ENCODE data around the gene CMTM4.
"Not testable (repeated sequence)": the region's sequence is repeated elsewhere in the genome, so short reads cannot be mapped to it uniquely, and the experiment has no call there.

CMTM4 gene

GRCh38 chr16:66673691-66674090 is 22.9 kb downstream of the CMTM4 start:
- CTCF ChIA-PET = interaction anchor here (1.2 to 4.0 kb wide), 4 partner anchors 11 to 23 kb away, joined by 4 to 25 read pairs (median 7); no protein-coding TSS in a partner anchor
- POLR2A ChIA-PET = interaction anchor here (0.7 kb wide), 1 partner anchor 123 kb away, joined by 3 read pairs; no protein-coding TSS in a partner anchor
- no peak for DNase-seq (ENCODE audit: low read depth, low spot score)

GRCh38 chr16:66670691-66671388 is 25.7 kb downstream of the CMTM4 start:
- DNase-seq (ENCODE audit: low read depth, low spot score) = no peak
- CTCF ChIA-PET = interaction anchor here (0.9 to 2.4 kb wide), 5 partner anchors 8 to 57 kb away, joined by 3 to 14 read pairs (median 4); partner anchors contain the start of gene CMTM4
- TF ChIP-seq CTCF (IDR thresholded peaks at IDR 0.05; ENCODE audit: insufficient read depth, low read length, missing control alignments) = no peak
- POLR2A ChIA-PET = no interaction called here
- H3K4me3 ChIP-seq (ENCODE audit: low read depth, low read length) = no peak overlapping the region

More at GRCh38 chr16:66673691-66674090, 22.9 kb downstream of the CMTM4 start:
- no peak for TF ChIP-seq CTCF (IDR thresholded peaks at IDR 0.05; ENCODE audit: insufficient read depth, low read length, missing control alignments)
- H3K4me3 ChIP-seq (ENCODE audit: low read depth, low read length) = no peak overlapping the region

GRCh38 chr16:66668777-66669444 is 27.6 kb downstream of the CMTM4 start:
- no peak for DNase-seq (ENCODE audit: low read depth, low spot score)
- POLR2A ChIA-PET = interaction anchor here (0.7 to 1.3 kb wide), 2 partner anchors 8 to 1144 kb away, joined by 3 to 4 read pairs; no protein-coding TSS in a partner anchor
- H3K4me3 ChIP-seq (ENCODE audit: low read depth, low read length) = no peak overlapping the region
- TF ChIP-seq CTCF (IDR thresholded peaks at IDR 0.05; ENCODE audit: insufficient read depth, low read length, missing control alignments) = no peak
- CTCF ChIA-PET = interaction anchor here (0.7 to 4.7 kb wide), 4 partner anchors 10 to 18 kb away, joined by 3 to 31 read pairs (median 9); no protein-coding TSS in a partner anchor

- ChIA-PET CTCF (interaction anchor here (0.7 to 4.7 kb wide), 7 partner anchors 9 to 70 kb away, joined by 3 to 31 read pairs (median 4); no protein-coding TSS in a partner anchor), POLR2A (interaction anchor here (0.6 kb wide), 1 partner anchor 163 kb away, joined by 4 read pairs; the partner anchor contains the start of gene NAE1)
- no peak overlapping the region for H3K4me3 ChIP-seq (ENCODE audit: low read depth, low read length)
- no peak for TF ChIP-seq CTCF (IDR thresholded peaks at IDR 0.05; ENCODE audit: insufficient read depth, low read length, missing control alignments)
- no peak for DNase-seq (ENCODE audit: low read depth, low spot score)
These were observed 28.6 kb downstream of the CMTM4 start for GRCh38 chr16:66667944-66668343.

- CTCF ChIA-PET = interaction anchor here (0.7 to 6.5 kb wide), 32 partner anchors 9 to 257 kb away, joined by 3 to 146 read pairs (median 6); partner anchors contain the start of genes CMTM4, DYNC1LI2 and NAE1
- no peak overlapping the region for H3K4me3 ChIP-seq (ENCODE audit: low read depth, low read length)
- POLR2A ChIA-PET = interaction anchor here (0.6 to 1.5 kb wide), 2 partner anchors 78 to 79 kb away, joined by 3 read pairs; no protein-coding TSS in a partner anchor
- TF ChIP-seq CTCF (IDR thresholded peaks at IDR 0.05; ENCODE audit: insufficient read depth, low read length, missing control alignments) = peak; percentile 51
- DNase-seq (ENCODE audit: low read depth, low spot score) = no peak
These were observed 33.9 kb downstream of the CMTM4 start for GRCh38 chr16:66662445-66663194.

- DNase-seq (ENCODE audit: low read depth, low spot score) = not testable (repeated sequence)
- CTCF ChIA-PET = interaction anchor here (0.9 to 6.5 kb wide), 25 partner anchors 9 to 222 kb away, joined by 3 to 146 read pairs (median 8); partner anchors contain the start of genes DYNC1LI2 and NAE1
- POLR2A ChIA-PET = interaction anchor here (0.7 to 1.5 kb wide), 3 partner anchors 7 to 79 kb away, joined by 3 read pairs; no protein-coding TSS in a partner anchor
These were observed 34.7 kb downstream of the CMTM4 start for GRCh38 chr16:66661671-66662346.

More at GRCh38 chr16:66661671-66662346, 34.7 kb downstream of the CMTM4 start:
- H3K4me3 ChIP-seq (ENCODE audit: low read depth, low read length) = not testable (repeated sequence)
